ENCODE measurements around the gene AJAP1.

Gene AJAP1

DNA sequence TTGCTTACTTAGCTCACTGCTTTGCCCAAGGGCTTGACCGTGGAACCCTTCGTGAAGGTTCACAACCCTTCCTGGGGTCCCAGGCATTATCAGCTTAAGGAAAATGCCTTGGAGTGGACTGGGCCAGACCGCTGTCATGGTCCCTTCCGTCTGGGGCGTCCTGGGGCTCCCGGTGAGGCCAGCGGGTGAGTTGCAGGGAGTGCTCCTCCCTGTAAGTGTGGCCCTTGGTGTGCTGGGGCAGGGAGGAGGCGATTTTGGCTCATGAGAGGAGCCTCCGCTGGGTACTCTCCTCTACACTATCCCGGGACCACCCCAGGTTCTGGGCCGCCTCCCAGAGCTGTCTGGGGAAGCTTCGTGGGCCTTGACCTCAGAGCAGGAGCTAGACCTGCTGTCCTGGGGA, 48.1 kb downstream of the AJAP1 start:
- DNase-seq (ENCODE audit: low read depth): no peak

- no peak for DNase-seq (ENCODE audit: low read depth)
Observed at GRCh38 chr1:4702932-4703331, 48.5 kb downstream of the AJAP1 start.

- DNase-seq (ENCODE audit: low read depth): no peak
Observed at GRCh38 chr1:4703646-4704045, 49.2 kb downstream of the AJAP1 start.

DNA sequence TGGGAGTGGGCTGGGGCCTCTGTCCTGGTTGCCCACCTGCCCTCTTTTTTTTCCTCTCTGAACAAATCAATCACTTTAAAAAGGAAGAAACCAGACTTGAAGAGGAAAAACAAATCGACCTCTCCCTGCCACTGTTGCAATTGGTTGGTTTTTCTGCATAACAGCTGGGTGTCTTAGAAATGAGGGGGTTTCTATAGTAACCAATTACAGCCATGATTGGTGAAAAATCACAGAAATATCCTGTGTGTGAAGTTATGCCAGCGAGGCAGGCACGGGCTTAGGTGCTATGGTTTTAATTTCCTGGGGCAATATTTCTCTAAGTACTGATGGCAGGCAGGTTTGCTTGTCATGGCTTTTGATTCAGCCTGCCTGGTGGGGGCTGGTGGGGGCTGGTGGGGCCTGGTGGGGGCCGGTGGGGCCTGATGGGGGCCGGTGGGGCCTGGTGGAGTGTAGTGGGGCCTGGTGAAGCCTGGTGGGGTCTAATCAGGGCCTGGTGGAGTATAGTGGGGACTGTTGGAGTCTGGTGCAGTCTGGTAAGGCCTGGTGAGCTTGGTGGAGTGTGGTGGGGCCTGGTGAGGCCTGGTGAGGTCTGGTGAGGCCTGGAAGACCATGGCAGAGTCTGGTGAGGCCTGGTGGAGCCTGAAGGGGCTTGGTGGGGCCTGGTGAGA, 54.6 kb downstream of the AJAP1 start:
- DNase-seq (ENCODE audit: low read depth): no peak

GRCh38 chr1:4709641-4710040, 55.2 kb downstream of the AJAP1 start:
- no peak for DNase-seq (ENCODE audit: low read depth)

GRCh38 chr1:4710592-4711415, 56.4 kb downstream of the AJAP1 start:
- no peak for DNase-seq (ENCODE audit: low read depth)

DNA sequence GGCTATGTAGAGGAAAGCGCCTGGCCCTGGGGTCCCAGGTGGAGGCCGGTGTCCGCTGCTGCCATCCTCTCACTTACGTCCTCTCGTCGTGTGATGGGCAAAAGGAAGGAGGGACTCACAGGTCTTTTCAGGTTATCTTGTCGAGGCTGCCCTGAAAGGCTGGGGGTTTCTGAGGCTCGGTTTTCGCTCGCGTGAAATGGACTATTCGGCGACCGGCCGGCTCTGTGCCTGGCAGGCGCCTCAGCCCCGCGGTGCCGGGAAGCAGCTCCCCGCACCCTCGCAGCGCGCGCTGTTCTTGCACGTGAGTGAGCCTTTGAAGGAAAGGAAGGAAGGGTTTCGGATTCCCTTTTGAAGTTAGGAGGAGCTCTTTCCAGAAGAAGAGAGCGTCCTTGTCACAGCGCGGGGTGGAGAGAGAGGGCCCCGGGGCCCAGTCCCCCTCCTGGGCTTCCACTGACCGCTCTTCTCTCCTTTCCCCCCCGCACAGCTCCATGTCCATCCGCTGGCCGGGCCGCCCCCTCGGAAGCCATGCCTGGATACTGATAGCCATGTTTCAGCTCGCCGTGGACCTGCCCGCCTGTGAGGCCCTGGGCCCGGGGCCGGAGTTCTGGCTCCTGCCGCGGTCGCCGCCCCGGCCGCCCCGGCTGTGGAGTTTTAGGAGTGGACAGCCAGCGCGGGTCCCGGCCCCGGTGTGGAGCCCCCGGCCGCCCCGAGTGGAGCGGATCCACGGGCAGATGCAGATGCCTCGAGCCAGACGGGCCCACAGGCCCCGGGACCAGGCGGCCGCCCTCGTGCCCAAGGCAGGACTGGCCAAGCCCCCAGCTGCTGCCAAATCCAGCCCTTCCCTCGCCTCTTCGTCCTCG, 57.2 kb downstream of the AJAP1 start:
- DNase-seq (ENCODE audit: low read depth): no peak

DNA sequence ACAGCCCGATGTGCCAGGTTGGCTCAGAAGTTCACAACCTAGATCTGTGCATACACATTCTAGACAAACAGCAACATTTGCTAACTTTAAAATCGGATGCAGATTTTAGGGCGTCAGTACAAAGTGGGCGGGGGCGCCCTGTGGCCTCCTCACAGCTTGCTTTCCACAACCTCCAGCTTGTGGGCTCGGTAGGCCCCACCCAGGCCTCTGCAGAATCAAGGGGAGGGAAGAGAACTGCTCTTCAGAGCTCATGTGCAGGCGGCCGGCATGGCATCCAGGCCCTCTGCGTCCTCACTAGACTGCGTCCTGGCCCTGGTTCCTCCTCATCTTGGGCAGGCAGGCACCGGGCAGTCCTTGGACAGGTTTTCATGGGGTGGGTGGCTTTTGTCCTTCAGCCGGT, 59.3 kb downstream of the AJAP1 start:
- no peak for DNase-seq (ENCODE audit: low read depth)

DNA sequence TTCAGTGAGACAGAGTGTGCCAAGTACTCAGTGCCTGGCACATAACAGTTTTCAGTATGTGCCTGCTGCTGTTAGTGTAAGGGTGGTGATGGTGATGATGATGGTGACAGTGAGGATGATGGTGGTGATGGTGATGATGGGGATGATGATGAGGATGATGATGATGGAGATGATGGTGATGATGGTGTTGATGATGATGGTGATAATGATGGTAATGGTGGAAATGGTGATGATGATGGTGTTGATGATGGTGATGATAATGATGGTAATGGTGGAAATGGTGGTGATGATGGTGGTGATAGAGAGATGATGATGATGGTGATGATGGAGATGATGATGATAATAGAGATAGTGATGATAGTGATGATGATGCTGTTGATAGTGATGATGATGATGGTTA, 62.0 kb downstream of the AJAP1 start:
- no peak for DNase-seq (ENCODE audit: low read depth)

- no peak for DNase-seq (ENCODE audit: low read depth)
Observed at GRCh38 chr1:4718071-4718470, 63.7 kb downstream of the AJAP1 start.

DNA sequence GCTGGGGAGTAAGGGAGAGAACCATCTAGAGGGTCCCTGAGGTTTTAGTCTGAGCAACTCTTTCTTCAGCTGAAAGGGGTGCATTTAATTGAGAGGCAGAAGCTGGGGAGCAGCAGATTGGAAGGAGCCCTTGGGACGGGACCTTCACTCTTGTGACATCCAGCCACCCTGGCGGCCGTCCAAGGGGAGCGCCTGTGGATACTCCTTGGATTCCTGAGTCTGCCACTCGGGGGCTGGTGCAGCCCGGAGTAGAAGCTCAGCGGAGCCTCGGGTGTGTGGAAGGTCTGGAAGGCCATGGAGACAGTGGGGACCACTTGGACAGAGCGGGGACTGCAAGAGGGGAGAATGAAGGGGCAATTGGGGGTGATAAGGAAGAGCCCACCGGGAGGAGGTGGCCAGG, 68.7 kb downstream of the AJAP1 start:
- no peak for DNase-seq (ENCODE audit: low read depth)

DNA sequence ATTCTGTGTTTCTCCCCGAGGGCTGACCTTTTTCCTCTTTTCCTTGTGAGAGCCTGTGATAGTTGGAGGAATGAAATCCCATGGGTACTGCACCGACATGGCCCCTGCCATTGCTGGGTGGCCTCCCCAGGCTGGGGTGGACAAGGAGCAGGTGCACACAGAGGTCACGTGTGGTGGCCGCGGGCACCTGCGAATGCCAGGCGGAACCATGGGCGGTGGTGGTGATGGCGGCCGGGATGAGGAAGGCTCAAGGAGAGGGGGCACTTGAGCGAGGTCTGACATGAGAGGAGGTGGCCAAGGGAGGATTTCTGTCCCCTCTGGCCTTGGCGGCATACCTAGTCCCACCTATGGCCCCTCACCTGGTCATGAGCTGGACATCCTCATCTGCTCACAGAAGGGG, 69.6 kb downstream of the AJAP1 start:
- no peak for DNase-seq (ENCODE audit: low read depth)

GRCh38 chr1:4724695-4725250, 70.4 kb downstream of the AJAP1 start:
- DNase-seq (ENCODE audit: low read depth): no peak

DNA sequence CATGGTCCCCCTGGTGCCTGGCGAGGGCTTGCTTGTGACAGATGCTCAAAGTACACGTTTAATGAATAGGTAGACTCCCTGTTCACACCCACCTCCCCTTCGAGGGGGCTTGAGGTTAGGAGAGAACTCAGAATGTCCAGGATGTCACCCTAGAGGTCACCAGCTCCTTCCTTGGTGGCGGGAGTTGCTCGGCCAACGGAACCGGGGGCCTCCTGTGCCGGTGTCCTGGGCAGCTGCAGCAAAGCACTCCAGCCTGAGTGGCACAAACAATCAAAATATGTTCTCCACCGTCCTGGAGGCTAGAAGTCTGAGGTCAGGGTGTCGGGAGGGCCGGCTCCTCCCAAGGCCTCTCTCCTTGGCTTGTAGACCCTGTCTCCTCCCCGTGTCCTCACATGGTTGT, 71.0 kb downstream of the AJAP1 start:
- DNase-seq (ENCODE audit: low read depth): no peak

DNA sequence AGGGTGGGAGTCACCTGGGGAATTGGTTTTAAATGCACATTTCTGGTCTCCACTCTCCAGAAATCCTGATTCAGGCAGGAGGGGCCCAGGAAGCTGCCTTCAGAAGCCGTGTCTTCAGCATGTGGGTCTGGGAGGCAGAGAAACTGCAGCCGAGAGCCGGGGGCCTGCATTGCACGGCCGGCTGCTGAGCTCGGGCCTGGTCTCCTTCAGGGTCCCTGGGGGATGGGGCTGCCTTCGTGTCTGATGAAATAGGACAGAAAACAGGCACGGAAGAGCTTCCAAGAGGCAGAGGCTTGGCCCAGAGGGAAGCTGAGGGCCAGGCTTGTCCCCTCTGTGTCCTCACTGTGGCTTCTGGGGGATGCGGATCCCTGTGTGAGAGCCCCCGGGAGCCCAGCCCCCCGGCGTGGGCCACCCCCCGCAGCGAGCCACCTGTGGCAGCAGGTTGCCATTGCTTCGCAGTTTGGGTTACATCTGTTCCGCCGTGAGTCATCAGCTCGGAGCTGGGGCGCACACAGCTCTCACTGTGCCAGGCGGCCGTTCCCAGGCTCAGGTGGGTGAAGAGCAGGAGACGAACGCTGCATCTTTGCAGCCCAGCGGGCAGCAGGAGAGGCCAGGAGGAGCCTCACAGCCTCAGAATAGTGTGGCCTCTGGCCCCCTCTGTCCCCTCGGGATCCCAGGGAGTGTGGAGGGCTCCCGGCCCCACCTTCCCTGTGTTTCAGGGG, 72.4 kb downstream of the AJAP1 start:
- no peak for DNase-seq (ENCODE audit: low read depth)

DNA sequence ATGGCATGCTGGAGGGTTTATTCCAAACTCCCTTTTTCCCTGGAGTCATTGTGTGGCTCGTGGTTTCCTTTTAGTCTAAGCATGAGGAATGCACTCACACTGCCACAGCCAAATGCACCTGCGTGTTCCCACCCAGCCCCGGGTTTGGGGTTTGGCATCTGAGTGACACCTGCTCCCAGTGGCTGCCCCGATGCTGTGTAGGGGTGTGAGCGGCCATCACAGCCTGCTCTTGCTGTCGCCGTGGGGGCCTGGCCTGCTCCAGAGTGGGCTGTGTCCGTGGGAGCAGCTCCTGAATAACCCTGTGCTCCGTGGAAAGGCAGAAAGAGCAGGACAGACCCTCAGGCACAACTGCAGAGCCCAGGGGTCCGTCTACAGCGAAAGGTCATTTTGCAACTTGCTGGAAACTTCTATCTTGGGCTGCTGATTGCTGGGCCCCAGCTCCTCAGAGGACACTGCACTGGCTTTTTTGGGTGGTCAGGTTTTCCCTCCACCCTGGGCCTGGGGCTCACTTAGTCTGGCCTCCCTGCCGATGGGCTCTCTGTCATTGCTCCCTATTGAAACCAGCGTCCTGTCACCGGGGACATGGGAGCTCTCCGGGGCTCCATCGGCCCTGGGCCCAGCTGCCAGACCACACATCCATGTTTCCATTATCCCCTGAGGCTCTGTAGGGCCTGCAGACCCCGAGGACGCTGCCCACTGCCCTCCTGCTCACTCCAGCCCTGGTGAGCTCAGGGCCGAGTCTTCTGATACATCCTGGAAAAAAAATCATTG, 74.1 kb downstream of the AJAP1 start:
- DNase-seq (ENCODE audit: low read depth): no peak

DNA sequence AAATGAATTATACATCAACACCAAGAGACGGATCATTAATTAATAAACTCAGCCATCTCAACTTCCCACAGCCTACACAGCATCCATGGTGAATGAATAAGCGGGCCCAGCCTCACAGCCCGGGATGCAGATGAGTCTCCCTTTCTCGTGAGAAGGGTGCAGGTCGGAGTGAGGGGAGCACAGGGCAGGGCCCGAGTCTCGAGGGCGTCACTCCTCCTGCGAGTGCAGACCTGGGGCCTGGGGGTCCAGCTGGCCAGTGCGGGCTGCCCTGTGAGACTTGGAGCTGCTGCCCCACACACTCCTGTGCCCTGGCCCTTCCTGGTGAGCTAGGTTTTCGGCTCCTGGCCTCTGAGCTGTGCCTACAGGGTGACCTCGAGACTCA, 74.7 kb downstream of the AJAP1 start:
- no peak for DNase-seq (ENCODE audit: low read depth)

GRCh38 chr1:4730078-4730477, 75.7 kb downstream of the AJAP1 start:
- no peak for DNase-seq (ENCODE audit: low read depth)

GRCh38 chr1:4733446-4734177, 79.2 kb downstream of the AJAP1 start:
- no peak for DNase-seq (ENCODE audit: low read depth)

DNA sequence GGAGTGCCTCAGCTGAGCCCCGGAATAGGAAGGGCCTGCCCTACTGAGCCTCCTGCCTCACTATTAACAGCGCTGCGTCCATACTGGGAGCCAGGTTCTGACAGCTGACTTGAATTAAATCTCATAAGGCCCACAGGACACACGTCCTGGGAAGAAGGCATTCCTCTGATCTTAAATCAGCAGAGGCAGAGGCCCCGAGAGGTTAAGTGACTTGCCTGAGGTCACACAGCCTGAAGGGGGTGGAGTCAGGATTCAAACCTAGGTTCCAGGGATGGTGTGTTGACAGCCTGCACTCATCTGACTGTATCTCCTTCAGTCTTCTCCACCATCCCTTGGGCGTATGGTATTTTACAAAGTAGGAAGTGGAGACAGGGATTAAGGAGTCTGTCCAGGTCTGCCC, 79.8 kb downstream of the AJAP1 start:
- DNase-seq (ENCODE audit: low read depth): no peak

Measured in non-pigmented ciliary epithelial cell (primary cell).